PC-9 (cell line): ENCODE results near the gene TAPBPL.

Source experiments
- EZH2 ChIP-seq: fragments of 200-600 bp; sonication (generic); IDR thresholded peaks from 2 replicates; pipeline ENCODE4 v1.8.0; 2017; ENCODE audit warnings: antibody characterized with exemption, low read depth
- TF ChIP-seq, protein P1 (sequence below): fragments of 200-600 bp; sonication (generic); conservative IDR thresholded peaks from 2 replicates; pipeline ENCODE4 v1.6.1; 2017; ENCODE audit warnings: mixed run types, antibody characterized with exemption, mild to moderate bottlenecking, moderate library complexity

DNA sequence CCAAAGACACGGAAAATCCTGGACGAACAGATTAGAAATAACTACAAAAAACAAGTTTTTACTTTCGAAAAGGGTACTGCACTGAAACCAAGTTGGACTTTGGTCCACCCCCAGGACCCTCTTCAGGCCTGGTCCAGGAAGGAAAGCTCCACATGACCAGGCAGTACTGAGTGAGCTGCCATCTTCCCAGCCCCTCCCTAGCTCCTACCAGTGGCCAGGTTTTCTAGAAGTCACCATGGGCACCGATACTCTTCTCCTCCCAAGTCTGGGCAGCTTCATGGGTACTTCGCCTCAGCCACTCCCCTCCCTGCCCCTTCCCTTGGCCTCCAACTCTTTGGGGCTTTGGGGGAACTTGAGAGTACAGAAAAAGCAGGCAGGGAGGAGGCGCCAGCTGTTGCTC, 12.0 kb downstream of the TAPBPL start:
- TF ChIP-seq, protein P1, sequence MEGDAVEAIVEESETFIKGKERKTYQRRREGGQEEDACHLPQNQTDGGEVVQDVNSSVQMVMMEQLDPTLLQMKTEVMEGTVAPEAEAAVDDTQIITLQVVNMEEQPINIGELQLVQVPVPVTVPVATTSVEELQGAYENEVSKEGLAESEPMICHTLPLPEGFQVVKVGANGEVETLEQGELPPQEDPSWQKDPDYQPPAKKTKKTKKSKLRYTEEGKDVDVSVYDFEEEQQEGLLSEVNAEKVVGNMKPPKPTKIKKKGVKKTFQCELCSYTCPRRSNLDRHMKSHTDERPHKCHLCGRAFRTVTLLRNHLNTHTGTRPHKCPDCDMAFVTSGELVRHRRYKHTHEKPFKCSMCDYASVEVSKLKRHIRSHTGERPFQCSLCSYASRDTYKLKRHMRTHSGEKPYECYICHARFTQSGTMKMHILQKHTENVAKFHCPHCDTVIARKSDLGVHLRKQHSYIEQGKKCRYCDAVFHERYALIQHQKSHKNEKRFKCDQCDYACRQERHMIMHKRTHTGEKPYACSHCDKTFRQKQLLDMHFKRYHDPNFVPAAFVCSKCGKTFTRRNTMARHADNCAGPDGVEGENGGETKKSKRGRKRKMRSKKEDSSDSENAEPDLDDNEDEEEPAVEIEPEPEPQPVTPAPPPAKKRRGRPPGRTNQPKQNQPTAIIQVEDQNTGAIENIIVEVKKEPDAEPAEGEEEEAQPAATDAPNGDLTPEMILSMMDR, result no peak
- TF ChIP-seq EZH2, result no peak
